Astrocyte of the cerebellum (primary cell): ENCODE measurements around the gene GHRHR.

Experiments used
- DNase-seq: peaks from one replicate; pipeline ENCODE4 v3.0.0-alpha.2; 2011; ENCODE audit warnings: low read depth
- H3K4me3 ChIP-seq: 2 replicates; pipeline ENCODE4 v1.5.1; 2011; ENCODE audit warnings: mild to moderate bottlenecking, low read depth, low read length, moderate library complexity
- in situ Hi-C: cut with HindIII; loops from 2 replicates; pipeline ENCODE4 v1.10.0; 2017; ENCODE audit warnings: low sequenced_read_pairs
- TF ChIP-seq, protein P1 (sequence below): IDR thresholded peaks from 2 replicates; pipeline ENCODE4 v1.5.1; 2012; ENCODE audit warnings: low read length, low read depth, moderate library complexity, mild to moderate bottlenecking; ENCODE audit errors: missing control alignments

Gene GHRHR

DNA sequence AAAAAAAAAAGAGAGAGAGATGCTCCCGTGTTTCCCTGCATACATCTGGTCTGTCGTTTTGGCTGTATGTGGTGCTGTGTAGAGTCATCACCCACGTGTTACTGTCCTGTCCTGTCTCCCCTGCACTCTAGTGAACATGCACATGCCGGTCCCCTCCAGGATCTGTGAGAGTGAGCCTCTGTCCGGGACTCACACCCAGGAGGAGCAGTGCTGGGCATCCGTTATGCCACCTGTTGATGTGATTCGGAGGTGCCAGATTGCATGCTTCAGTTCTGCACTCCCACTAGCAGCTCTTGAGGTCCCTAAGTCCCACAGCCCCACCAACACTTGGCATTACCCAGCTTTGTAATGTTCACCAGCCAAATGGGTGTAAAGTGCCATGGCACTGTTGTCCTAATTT lies 16.4 kb downstream of the GHRHR start:
- DNase-seq: no peak
- TF ChIP-seq, protein P1, sequence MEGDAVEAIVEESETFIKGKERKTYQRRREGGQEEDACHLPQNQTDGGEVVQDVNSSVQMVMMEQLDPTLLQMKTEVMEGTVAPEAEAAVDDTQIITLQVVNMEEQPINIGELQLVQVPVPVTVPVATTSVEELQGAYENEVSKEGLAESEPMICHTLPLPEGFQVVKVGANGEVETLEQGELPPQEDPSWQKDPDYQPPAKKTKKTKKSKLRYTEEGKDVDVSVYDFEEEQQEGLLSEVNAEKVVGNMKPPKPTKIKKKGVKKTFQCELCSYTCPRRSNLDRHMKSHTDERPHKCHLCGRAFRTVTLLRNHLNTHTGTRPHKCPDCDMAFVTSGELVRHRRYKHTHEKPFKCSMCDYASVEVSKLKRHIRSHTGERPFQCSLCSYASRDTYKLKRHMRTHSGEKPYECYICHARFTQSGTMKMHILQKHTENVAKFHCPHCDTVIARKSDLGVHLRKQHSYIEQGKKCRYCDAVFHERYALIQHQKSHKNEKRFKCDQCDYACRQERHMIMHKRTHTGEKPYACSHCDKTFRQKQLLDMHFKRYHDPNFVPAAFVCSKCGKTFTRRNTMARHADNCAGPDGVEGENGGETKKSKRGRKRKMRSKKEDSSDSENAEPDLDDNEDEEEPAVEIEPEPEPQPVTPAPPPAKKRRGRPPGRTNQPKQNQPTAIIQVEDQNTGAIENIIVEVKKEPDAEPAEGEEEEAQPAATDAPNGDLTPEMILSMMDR: no peak
- in situ Hi-C loops: loop anchor here (25.0 kb wide), 1 partner anchor 132 kb away; no protein-coding TSS in a partner anchor
- no peak overlapping the region for H3K4me3 ChIP-seq

- DNase-seq: no peak
- TF ChIP-seq, protein P1: no peak
- in situ Hi-C loops: loop anchor here (25.0 kb wide), 1 partner anchor 132 kb away; no protein-coding TSS in a partner anchor
- H3K4me3 ChIP-seq: no peak overlapping the region
Measured at GRCh38 chr7:30980751-30981150, 17.0 kb downstream of the GHRHR start.

DNA sequence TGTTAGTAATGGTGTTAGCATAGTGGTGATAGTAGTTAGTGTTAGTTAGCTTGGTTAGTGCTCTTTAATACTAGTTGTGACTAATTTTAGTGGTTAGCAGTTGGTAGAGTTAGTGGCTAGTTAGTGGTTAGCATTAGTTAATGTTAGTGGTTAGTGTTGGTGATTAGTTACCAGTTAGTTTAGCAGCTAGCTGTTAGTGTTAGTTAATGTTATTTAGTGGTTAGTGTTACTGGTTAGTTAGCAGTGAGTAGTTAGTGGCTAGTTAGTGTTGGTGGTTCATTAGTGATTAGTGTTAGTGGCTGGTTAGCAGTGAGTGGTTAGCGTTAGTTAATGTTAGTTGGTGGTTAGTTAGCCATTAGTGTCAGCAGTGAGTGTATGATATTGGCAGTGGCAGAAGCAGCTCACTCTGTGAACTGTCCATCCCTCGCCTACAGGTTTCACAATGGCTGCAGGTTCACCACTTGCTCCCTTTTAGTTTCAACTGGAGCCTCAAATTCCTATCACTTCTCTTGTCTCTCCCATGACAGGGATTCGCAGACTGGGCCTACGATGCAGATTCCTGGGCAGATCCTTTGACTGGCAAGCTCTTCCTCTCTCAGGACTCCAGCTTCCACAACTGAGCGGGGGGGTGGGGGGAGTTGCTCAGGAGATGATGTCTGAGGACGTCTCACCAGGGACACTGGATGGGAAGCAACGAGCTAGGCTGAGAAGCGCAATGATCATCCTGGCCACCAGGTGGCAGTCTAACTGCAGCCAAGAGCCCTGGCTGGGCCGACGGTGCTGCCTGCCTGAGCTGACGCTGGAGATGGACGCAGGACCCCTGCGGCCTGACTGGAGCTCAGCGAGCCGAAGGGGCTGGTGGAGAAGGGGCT lies 19.5 kb downstream of the GHRHR start:
- in situ Hi-C loops: loop anchor here (25.0 kb wide), 1 partner anchor 129 kb away; no protein-coding TSS in a partner anchor
- no peak overlapping the region for H3K4me3 ChIP-seq
- TF ChIP-seq, protein P1: peak; percentile 85
- peak; percentile 68 for DNase-seq

DNA sequence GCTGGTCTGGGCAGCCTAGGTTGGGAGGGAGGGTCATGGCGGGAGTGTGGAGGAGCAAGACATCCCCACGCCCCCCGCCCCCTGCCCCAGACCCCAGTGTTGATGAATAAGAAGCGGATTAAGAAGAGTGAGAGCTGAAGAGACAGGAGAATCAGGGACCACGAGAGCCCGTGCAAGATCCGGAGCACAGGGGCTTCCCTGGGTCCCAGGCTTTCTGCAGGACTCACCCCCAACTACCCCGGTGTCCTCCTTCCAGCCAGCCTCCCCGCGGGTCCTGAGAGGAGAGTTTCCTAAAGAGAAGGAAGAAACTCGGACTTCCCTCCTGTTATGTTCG lies 20.1 kb downstream of the GHRHR start:
- TF ChIP-seq, protein P1: no peak
- no peak overlapping the region for H3K4me3 ChIP-seq
- in situ Hi-C loops: loop anchor here (25.0 kb wide), 1 partner anchor 128 kb away; no protein-coding TSS in a partner anchor

DNA sequence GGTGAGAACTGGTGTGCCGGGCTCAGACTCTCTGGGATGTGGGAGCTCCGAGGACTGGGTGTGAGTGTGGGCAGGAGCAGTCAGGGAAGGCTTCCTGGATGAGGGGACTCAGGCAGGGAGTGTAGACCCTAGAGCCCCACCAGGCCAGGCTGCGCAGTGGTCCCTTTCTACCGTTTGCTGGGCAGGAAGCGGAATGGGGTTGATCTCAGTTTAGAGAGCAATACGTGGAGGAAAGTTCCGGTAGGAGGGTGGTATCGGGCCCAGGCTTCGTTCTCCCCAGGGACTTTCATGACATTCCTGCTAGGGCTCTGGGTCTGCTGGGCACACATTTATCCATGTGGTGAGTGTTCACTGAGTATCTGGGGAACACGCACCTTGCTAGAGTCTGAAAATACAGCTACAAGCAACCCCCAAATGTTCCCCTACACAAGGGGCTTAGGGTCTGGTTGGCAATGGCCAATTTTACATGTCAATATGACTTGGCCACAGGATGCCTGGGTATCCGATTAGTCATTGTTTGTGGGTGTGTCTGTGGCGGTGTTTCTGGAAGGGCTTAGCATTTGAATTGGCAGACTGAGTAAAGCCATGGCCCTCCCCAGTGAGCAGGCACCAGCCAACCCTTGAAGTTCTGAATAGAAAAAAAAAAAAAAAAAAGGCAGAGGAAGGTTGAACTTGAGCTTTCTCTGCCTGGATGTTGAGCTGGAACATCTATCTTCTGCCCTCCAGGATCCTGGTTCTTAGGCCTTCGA lies 20.8 kb downstream of the GHRHR start:
- no peak overlapping the region for H3K4me3 ChIP-seq
- peak; percentile 42 for DNase-seq
- TF ChIP-seq, protein P1: no peak
- in situ Hi-C loops: loop anchor here (25.0 kb wide), 1 partner anchor 128 kb away; no protein-coding TSS in a partner anchor

More for the DNA sequence above, 20.1 kb downstream of the GHRHR start:
- no peak for DNase-seq

DNA sequence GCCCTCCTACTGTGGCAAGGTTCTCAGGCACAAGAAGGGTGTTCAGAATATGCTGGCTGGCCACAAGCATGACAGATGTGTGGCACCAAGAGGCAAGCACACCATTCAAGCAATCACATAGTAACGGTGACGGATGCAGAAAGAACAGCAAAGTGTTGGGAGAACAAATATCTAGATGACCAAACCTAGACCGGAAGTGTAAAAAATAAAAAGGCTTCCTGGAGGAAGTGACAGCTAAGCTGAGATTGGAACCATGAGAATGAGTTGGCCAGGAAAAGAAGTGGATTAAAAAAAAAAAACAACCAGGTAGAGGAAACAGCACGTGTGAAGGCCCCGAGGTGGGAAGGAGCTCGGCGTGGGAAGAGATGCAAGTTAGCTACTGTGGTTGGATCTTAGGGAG lies 22.0 kb downstream of the GHRHR start:
- in situ Hi-C loops: loop anchor here (25.0 kb wide), 1 partner anchor 127 kb away; no protein-coding TSS in a partner anchor
- no peak for DNase-seq
- no peak overlapping the region for H3K4me3 ChIP-seq
- TF ChIP-seq, protein P1: no peak
